ENCODE measurements around the gene COL6A2. TPM values are rescaled to one million over a fixed set of nuclear protein-coding genes. Genes with fewer than 3 reads are reported as not detected.

COL6A2 gene
- total and polyA plus RNA-seq, 2 experiments from 2014 or later, result 509 to 832 TPM

- no peak for DNase-seq (ENCODE audit: low spot score)
- Histone ChIP-seq H3K4me1 (ENCODE audit: insufficient read depth) (peaks cover 21% of the 10 kb centered on the region), H3K9me2 (replicated peaks; ENCODE audit: insufficient read depth) (no peaks in the 10 kb centered on the region), H3K4me3 (no peak overlapping the region), H2AFZ (no peak overlapping the region), H3K4me2 (no peak overlapping the region), H3K27me3 (no peaks in the 10 kb centered on the region), H3K9me3 (ENCODE audit: low read depth) (no peaks in the 10 kb centered on the region), H4K20me1 (ENCODE audit: insufficient read depth, poor library complexity, severe bottlenecking) (no peaks in the 10 kb centered on the region), H3K27ac (no peak overlapping the region), H3K79me2 (no peaks in the 10 kb centered on the region), H3K36me3 (replicated peaks; ENCODE audit: insufficient read depth, low read depth) (no peaks in the 10 kb centered on the region)
- 76% methylated on average over 26 of the region's 31 CpGs for WGBS (ENCODE audit: low lambda C conversion rate, missing lambda C conversion rate)
- TF ChIP-seq EZH2 (IDR thresholded peaks at IDR 0.05; ENCODE audit: borderline replicate concordance), result no peak
These were observed 44.9 kb upstream of the COL6A2 start for GRCh38 chr21:46052703-46053651.

DNA sequence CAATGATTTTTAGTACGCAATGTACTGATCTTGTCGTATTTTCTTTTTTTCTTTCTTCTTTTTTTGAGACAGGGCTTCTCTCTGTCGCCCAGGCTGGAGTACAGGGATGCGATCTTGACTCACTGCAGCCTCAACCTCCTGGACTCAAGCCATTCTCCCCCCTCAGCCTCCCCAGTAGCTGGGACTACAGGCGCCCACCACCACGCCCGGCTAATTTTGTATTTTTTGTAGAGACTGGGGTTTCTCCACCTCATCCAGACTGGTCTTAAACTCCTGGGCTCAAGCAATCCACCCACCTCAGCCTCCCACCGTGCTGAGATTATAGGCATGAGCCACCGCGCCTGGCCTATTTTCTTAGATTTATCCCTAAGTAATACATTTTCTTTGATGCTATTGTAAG, 43.9 kb upstream of the COL6A2 start:
- DNase-seq (ENCODE audit: low spot score), result no peak
- TF ChIP-seq EZH2 (IDR thresholded peaks at IDR 0.05; ENCODE audit: borderline replicate concordance) (no peak), EZH2phosphoT487 (IDR thresholded peaks at IDR 0.05; ENCODE audit: low read depth, severe bottlenecking, unreplicated experiment) (no peak), CTCF (IDR thresholded peaks at IDR 0.05; ENCODE audit: poor library complexity) (no peak)
- Histone ChIP-seq H4K20me1 (ENCODE audit: insufficient read depth, poor library complexity, severe bottlenecking) (no peaks in the 10 kb centered on the region), H3K9me3 (ENCODE audit: low read depth) (no peaks in the 10 kb centered on the region), H3K27me3 (no peaks in the 10 kb centered on the region), H3K27ac (peak overlapping the region; percentile 0), H3K4me1 (ENCODE audit: insufficient read depth) (peaks cover 19% of the 10 kb centered on the region), H3K4me2 (no peak overlapping the region), H2AFZ (no peak overlapping the region), H3K4me3 (no peak overlapping the region), H3K9me2 (replicated peaks; ENCODE audit: insufficient read depth) (no peaks in the 10 kb centered on the region), H3K36me3 (replicated peaks; ENCODE audit: insufficient read depth, low read depth) (no peaks in the 10 kb centered on the region), H3K79me2 (no peaks in the 10 kb centered on the region)
- 89% methylated on average over 10 of the region's 10 CpGs for WGBS (ENCODE audit: low lambda C conversion rate, missing lambda C conversion rate)

DNA sequence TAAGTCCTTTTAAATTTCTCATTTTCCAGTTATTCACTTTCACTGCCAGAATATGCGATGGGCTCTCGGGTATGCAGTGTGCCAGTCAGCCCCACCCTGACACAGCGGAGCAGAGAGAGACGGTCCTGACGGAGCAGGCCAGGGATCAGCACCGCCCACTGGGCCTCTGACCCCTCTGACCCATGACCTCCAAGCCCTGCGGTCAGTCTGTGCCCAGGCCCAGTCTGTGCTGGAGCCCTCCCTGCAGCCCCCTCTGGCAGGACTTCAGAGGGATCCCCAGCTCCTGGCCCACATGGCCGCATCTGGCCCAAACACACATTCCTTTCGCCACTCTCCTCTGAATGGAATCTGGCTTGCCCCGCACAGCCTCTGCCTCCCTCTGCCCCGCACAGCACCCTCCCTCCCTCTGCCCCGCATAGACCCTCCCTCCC, 43.4 kb upstream of the COL6A2 start:
- TF ChIP-seq EZH2phosphoT487 (IDR thresholded peaks at IDR 0.05; ENCODE audit: low read depth, severe bottlenecking, unreplicated experiment), result no peak
- TF ChIP-seq EZH2 (IDR thresholded peaks at IDR 0.05; ENCODE audit: borderline replicate concordance), result no peak
- TF ChIP-seq CTCF (IDR thresholded peaks at IDR 0.05; ENCODE audit: poor library complexity), result no peak
- WGBS (ENCODE audit: low lambda C conversion rate, missing lambda C conversion rate), result 71% methylated on average over 7 of the region's 12 CpGs
- H3K9me3 ChIP-seq (ENCODE audit: low read depth), result no peaks in the 10 kb centered on the region
- no peak overlapping the region for H3K4me2 ChIP-seq
- no peak for DNase-seq (ENCODE audit: low spot score)
- no peaks in the 10 kb centered on the region for H3K79me2 ChIP-seq
- H3K27me3 ChIP-seq, result no peaks in the 10 kb centered on the region
- peaks cover 19% of the 10 kb centered on the region for H3K4me1 ChIP-seq (ENCODE audit: insufficient read depth)
- H2AFZ ChIP-seq, result no peak overlapping the region
- H3K9me2 ChIP-seq (replicated peaks; ENCODE audit: insufficient read depth), result no peaks in the 10 kb centered on the region
- no peak overlapping the region for H3K4me3 ChIP-seq
- H3K36me3 ChIP-seq (replicated peaks; ENCODE audit: insufficient read depth, low read depth), result no peaks in the 10 kb centered on the region
- H4K20me1 ChIP-seq (ENCODE audit: insufficient read depth, poor library complexity, severe bottlenecking), result no peaks in the 10 kb centered on the region
- H3K27ac ChIP-seq, result peak overlapping the region; percentile 0

DNA sequence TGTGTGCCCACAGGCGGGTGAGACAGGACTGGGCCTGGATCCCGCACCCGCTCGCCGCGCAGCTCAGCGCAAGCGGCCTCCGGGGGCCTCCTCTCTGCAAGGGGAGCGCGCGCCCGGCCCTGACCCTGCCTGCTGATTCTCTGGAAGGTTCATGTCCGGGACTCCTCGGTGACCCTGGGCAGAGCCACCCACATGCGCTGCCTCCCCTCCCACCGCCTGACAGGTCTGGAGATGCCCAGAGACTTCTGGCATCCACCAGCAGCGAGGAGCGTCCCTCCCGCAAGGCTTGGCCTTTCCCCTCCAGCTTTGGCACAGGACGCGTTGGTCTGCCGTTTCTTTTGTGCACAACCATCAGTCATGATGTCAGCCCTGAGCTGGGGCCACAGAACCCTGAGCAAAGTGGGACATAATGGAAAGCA, 42.0 kb upstream of the COL6A2 start:
- WGBS (ENCODE audit: low lambda C conversion rate, missing lambda C conversion rate), result 90% methylated on average over 16 of the region's 23 CpGs
- Histone ChIP-seq H3K9me3 (ENCODE audit: low read depth) (no peaks in the 10 kb centered on the region), H3K27ac (peak overlapping the region; percentile 82), H3K4me3 (no peak overlapping the region), H3K4me2 (no peak overlapping the region), H3K79me2 (no peaks in the 10 kb centered on the region), H3K27me3 (no peaks in the 10 kb centered on the region), H2AFZ (no peak overlapping the region), H4K20me1 (ENCODE audit: insufficient read depth, poor library complexity, severe bottlenecking) (no peaks in the 10 kb centered on the region), H3K36me3 (replicated peaks; ENCODE audit: insufficient read depth, low read depth) (no peaks in the 10 kb centered on the region), H3K4me1 (ENCODE audit: insufficient read depth) (peaks cover 12% of the 10 kb centered on the region), H3K9me2 (replicated peaks; ENCODE audit: insufficient read depth) (no peaks in the 10 kb centered on the region)
- TF ChIP-seq EZH2 (IDR thresholded peaks at IDR 0.05; ENCODE audit: borderline replicate concordance) (no peak), CTCF (IDR thresholded peaks at IDR 0.05; ENCODE audit: poor library complexity) (no peak), EZH2phosphoT487 (IDR thresholded peaks at IDR 0.05; ENCODE audit: low read depth, severe bottlenecking, unreplicated experiment) (no peak)
- DNase-seq (ENCODE audit: low spot score), result no peak
